ENCODE results near the gene PHLDA1.

Gene PHLDA1

GRCh38 chr12:76037130-76038103 is 5.8 kb upstream of the PHLDA1 start:
- DNase-seq, result no peak

GRCh38 chr12:76035045-76035444 is 3.5 kb upstream of the PHLDA1 start:
- DNase-seq, result no peak

GRCh38 chr12:76033081-76034011 is 1.8 kb upstream of the PHLDA1 start:
- no peak for DNase-seq

- DNase-seq, result no peak
Measured at GRCh38 chr12:76032043-76032981, 736 bp upstream of the PHLDA1 start.

- no peak for DNase-seq
Measured at GRCh38 chr12:76031081-76031413, 529 bp downstream of the PHLDA1 start.

- DNase-seq, result no peak
Measured at GRCh38 chr12:76030341-76031080, 1.1 kb downstream of the PHLDA1 start.

- DNase-seq, result no peak
Measured at GRCh38 chr12:76029982-76030340, 1.6 kb downstream of the PHLDA1 start.

GRCh38 chr12:76028571-76029277 is 2.9 kb downstream of the PHLDA1 start:
- no peak for DNase-seq

GRCh38 chr12:76026643-76027063 is 4.9 kb downstream of the PHLDA1 start:
- no peak for DNase-seq

- no peak for DNase-seq
Measured at GRCh38 chr12:76025601-76026575, 5.7 kb downstream of the PHLDA1 start.

GRCh38 chr12:76024942-76025600 is 6.5 kb downstream of the PHLDA1 start:
- DNase-seq, result no peak

GRCh38 chr12:76024102-76024781 is 7.3 kb downstream of the PHLDA1 start:
- no peak for DNase-seq

GRCh38 chr12:76023069-76023690 is 8.4 kb downstream of the PHLDA1 start:
- DNase-seq, result no peak

GRCh38 chr12:76022506-76022905 is 9.1 kb downstream of the PHLDA1 start:
- no peak for DNase-seq

GRCh38 chr12:76020731-76021672 is 10.6 kb downstream of the PHLDA1 start:
- DNase-seq, result no peak

- peak; percentile 11 for DNase-seq
Measured at GRCh38 chr12:76020281-76020680, 11.3 kb downstream of the PHLDA1 start.

- no peak for DNase-seq
Measured at GRCh38 chr12:76018672-76019071, 12.9 kb downstream of the PHLDA1 start.
